C4-2B (cell line): ENCODE results near the gene FAM163B.

ENCODE experiments used
- H3K27ac ChIP-seq: fragments of 450-650 bp; 2 replicates; pipeline ENCODE4 v1.5.1; 2017
- CTCF ChIP-seq: fragments of 450-650 bp; conservative IDR thresholded peaks from 2 replicates; pipeline ENCODE4 v1.5.1; 2017; ENCODE audit warnings: mild to moderate bottlenecking
- ZFX ChIP-seq: fragments of 450-650 bp; IDR thresholded peaks from 2 replicates; pipeline ENCODE4 v1.6.1; 2017

FAM163B gene

DNA sequence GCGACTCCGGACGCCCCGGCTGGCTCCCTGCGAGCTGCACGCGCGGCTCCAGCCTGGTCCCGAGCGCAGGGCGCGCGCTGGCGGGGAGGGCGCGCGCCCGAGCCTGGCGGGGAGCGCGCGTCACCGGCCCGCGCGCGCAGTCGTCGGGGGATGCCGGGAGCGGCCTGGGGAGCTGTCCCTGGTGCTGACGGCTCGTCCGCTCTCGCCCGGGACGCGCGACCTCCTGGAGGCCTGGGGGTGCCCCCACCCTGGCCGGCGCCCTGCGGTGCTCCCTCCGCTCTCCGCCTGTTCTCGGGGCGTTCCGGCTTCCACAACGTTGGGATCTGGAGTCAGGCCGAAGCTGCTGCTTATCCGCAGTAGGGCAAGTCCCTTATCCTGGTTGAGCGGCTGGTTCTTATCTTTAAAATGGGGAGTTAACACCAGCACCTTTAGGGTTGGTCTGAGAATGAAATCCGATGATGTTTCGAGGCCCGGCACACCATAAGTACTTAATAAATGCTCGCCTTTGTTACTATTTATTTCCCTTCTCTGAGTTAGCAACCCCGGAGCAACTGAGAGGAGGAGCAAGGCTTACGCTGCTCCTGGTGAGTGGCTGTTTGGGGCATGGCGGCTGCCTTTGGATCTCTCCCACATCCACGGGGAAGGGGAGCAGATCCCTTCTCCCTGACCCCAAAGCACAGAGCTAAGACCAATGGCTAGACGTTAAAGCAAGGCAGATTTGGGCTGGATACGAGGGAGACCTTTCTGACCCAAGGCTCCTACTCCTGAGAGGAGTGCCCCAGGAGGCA lies at the start of gene FAM163B:
Gene FAM163B, minus strand, starts transcription at position 79 of the 788 bp plus-strand sequence. CDS start 29,166 bp downstream, outside the sequence.
- H3K27ac ChIP-seq: no peak within 1 kb of the TSS
- no peak for TF ChIP-seq CTCF
- TF ChIP-seq ZFX: no peak

GRCh38 chr9:133657120-133657661 lies 48.0 kb upstream of the FAM163B start:
- TF ChIP-seq CTCF (no peak), ZFX (no peak)

GRCh38 chr9:133656211-133657119 lies 47.3 kb upstream of the FAM163B start:
- TF ChIP-seq ZFX: no peak
- no peak for TF ChIP-seq CTCF
- no peak overlapping the region for H3K27ac ChIP-seq

More at GRCh38 chr9:133657120-133657661, 48.0 kb upstream of the FAM163B start:
- H3K27ac ChIP-seq: no peak overlapping the region

GRCh38 chr9:133655701-133656100 lies 46.5 kb upstream of the FAM163B start:
- H3K27ac ChIP-seq: no peak overlapping the region
- TF ChIP-seq CTCF (no peak), ZFX (no peak)

DNA sequence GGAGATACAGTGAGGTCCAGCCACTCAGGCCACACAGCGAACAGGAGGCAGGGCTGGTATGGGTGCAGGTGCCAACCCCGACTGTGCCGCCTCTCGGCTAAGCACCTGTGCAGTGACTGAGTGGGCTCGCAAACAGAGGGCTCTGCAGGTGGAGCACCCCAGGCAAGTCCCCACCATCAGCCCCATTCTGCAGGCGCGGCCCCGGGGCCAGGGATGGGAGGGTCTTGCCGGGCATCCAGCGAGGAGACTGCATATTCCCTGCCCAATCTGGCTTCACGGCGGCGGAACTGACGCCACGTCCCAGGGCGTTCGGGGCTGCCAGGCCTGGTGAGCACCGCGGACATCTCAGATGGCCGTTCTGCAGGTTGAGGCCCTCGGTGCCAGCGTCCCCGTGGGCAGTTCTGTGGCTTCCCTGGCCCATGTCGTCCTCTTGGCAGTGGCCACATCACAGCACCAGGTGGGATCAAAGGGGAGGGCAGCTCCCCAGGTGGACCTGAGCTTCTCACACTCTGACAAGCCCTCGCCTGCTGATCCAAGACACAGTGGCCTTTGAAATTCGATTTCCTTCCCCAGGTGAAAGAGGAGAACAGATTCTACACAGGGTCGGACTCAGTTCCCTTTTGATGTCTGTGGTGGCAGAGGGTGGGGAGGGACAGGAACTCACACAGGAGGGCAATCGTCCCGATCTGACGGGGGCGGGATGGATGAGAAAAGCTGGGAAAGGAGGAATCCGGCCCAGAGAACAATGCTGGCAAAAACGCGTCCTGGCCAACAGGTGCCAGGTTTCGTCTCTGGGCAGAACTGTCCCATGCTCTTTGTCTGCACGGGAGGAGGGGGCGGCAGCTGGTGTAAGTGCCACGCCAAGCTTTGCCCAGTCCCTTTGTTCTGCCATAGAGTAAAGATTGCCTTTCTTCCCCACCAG lies 45.8 kb upstream of the FAM163B start:
- no peak overlapping the region for H3K27ac ChIP-seq

GRCh38 chr9:133653638-133654037 lies 44.4 kb upstream of the FAM163B start:
- no peak overlapping the region for H3K27ac ChIP-seq
- TF ChIP-seq ZFX: no peak
- no peak for TF ChIP-seq CTCF

More for the DNA sequence above, 45.8 kb upstream of the FAM163B start:
- TF ChIP-seq CTCF (no peak), ZFX (no peak)
